Heart left ventricle (tissue), 13 donors: ENCODE data around the gene HMCN2.

Experiments
- CTCF ChIP-seq, 12 donors: fragments of 200-600 bp; sonication (generic) in 4 of 12; IDR thresholded peaks; one replicate each; pipeline versions ENCODE4 v1.5.0 to v1.8.0; 2018 to 2022; ENCODE audit warnings: antibody characterized with exemption in 12 of 12, mild to moderate bottlenecking in 5 of 12
- POLR2A ChIP-seq, 2 donors: fragments of 450-650 bp; IDR thresholded peaks; one replicate each; pipeline ENCODE4 v1.6.1; 2017; ENCODE audit warnings: antibody characterized with exemption in 2 of 2, mild to moderate bottlenecking in 2 of 2, moderate library complexity in 2 of 2
- donor health status: ischemic (EF 13 %, LVEDD 7.1; RV severe dilation, severe dysfunction).
- donor health status: DM: no; HTN: yes; CAD: no.
- donor health status: DM: no; HTN: no; CAD: no.
- donor health status: ischemic (EF 25% LVEDD 6.9; RV normal size, moderate dysfunction).
- donor health status: ischemic (EF 25% LVEDD 5.7; RV mildly dilated, moderate dysfunction).
- donor health status: ischemic (EF 35%, LVEDD 5.7; RV mildly dilated, moderate dysfunction).
- donor health status: nonischemic (EF 11% LVEDD 7.7; RV severe dilation, severe dysfunction).
- donor health status: DM: yes; HTN: yes; CAD: no.
- donor health status: PGD.
- donor health status: ischemic (EF 29% LVEDD 5.4; RV normal size, mild dysfunction).
- donor health status: nonischemic (EF 23%, LVEDD 6.1; RV moderate dilation, normal function).

GRCh38 chr9:130382636-130383349 is 117.2 kb downstream of the HMCN2 start:
- TF ChIP-seq CTCF (IDR thresholded peaks at IDR 0.05) (no peak), POLR2A (IDR thresholded peaks at IDR 0.05) (no peak)
